ENCODE data around the gene COG5. TPM values are rescaled to one million over a fixed set of nuclear protein-coding genes. Genes with fewer than 3 reads are reported as not detected.
A peak's percentile ranks its signal among the peaks of the same experiment; 100 is the strongest.

Gene COG5
- total and polyA plus RNA-seq, 9 of the 15 experiments (the other 6 are each of a cell fraction or from before 2014, with no cell fraction given), result 15.3 to 75.1 (median 56.4) TPM

GRCh38 chr7:107168233-107169119 is 395.2 kb downstream of the COG5 start, which contains the start of gene HBP1 (continued):
- TF ChIP-seq, protein P1, sequence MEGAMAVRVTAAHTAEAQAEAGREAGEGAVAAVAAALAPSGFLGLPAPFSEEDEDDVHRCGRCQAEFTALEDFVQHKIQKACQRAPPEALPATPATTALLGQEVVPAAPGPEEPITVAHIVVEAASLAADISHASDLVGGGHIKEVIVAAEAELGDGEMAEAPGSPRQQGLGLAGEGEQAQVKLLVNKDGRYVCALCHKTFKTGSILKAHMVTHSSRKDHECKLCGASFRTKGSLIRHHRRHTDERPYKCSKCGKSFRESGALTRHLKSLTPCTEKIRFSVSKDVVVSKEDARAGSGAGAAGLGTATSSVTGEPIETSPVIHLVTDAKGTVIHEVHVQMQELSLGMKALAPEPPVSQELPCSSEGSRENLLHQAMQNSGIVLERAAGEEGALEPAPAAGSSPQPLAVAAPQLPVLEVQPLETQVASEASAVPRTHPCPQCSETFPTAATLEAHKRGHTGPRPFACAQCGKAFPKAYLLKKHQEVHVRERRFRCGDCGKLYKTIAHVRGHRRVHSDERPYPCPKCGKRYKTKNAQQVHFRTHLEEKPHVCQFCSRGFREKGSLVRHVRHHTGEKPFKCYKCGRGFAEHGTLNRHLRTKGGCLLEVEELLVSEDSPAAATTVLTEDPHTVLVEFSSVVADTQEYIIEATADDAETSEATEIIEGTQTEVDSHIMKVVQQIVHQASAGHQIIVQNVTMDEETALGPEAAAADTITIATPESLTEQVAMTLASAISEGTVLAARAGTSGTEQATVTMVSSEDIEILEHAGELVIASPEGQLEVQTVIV (CRISPR knock-in tag; IDR thresholded peaks at IDR 0.05; ENCODE audit: borderline replicate concordance), result no peak
- TF ChIP-seq MTA2 (IDR thresholded peaks at IDR 0.05; ENCODE audit: low read depth) (0 out of 2 replicates have a peak, but pooled peaks have one; percentile 17), EWSR1 (IDR thresholded peaks at IDR 0.05; ENCODE audit: borderline replicate concordance, low read depth, partially characterized antibody) (no peak), ZNF277 (CRISPR knock-in tag; IDR thresholded peaks at IDR 0.05; ENCODE audit: borderline replicate concordance) (no peak), POU5F1 (IDR thresholded peaks at IDR 0.05; ENCODE audit: borderline replicate concordance, low read depth, low read length, partially characterized antibody) (peak; percentile 81), ZNF766 (CRISPR knock-in tag; conservative IDR thresholded peaks at IDR 0.05) (peak; percentile 94), SP1 (CRISPR knock-in tag; IDR thresholded peaks at IDR 0.05) (peak; percentile 84), RHOXF2B (CRISPR knock-in tag; conservative IDR thresholded peaks at IDR 0.05) (peak; percentile 83; the same call in 1 of the 2 replicates), ATF1 (CRISPR knock-in tag; IDR thresholded peaks at IDR 0.05) (no peak), ATF1 (tag; IDR thresholded peaks at IDR 0.05) (peak; percentile 98), HNRNPK (IDR thresholded peaks at IDR 0.05; ENCODE audit: low read depth, low read length, poor library complexity, severe bottlenecking) (no peak), ZNF764 (CRISPR knock-in tag; IDR thresholded peaks at IDR 0.05; ENCODE audit: low read depth) (no peak), HDAC8 (tag; IDR thresholded peaks at IDR 0.05) (no peak), SAFB2 (IDR thresholded peaks at IDR 0.05; ENCODE audit: borderline replicate concordance, low read depth, low read length, severe bottlenecking) (no peak), FUS (optimal IDR thresholded peaks at IDR 0.05; ENCODE audit: low read depth, low read length) (no peak), SMC3 (conservative IDR thresholded peaks at IDR 0.05; ENCODE audit: insufficient read depth, low read depth, low read length) (0 out of 2 replicates have a peak, but pooled peaks have one; percentile 2), EP300 (IDR thresholded peaks at IDR 0.05; ENCODE audit: low read length) (no peak; the same call in 1 of the 2 replicates), PYGO2 (tag; IDR thresholded peaks at IDR 0.05) (no peak), RB1 (IDR thresholded peaks at IDR 0.05; ENCODE audit: low read depth) (peak; percentile 61)
- TF ChIP-seq, protein P2, sequence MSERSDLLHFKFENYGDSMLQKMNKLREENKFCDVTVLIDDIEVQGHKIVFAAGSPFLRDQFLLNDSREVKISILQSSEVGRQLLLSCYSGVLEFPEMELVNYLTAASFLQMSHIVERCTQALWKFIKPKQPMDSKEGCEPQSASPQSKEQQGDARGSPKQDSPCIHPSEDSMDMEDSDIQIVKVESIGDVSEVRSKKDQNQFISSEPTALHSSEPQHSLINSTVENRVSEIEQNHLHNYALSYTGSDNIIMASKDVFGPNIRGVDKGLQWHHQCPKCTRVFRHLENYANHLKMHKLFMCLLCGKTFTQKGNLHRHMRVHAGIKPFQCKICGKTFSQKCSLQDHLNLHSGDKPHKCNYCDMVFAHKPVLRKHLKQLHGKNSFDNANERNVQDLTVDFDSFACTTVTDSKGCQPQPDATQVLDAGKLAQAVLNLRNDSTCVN (CRISPR knock-in tag; IDR thresholded peaks at IDR 0.05), result 0 out of 2 replicates have a peak, but pooled peaks have one; percentile 40
- TF ChIP-seq, protein P3, sequence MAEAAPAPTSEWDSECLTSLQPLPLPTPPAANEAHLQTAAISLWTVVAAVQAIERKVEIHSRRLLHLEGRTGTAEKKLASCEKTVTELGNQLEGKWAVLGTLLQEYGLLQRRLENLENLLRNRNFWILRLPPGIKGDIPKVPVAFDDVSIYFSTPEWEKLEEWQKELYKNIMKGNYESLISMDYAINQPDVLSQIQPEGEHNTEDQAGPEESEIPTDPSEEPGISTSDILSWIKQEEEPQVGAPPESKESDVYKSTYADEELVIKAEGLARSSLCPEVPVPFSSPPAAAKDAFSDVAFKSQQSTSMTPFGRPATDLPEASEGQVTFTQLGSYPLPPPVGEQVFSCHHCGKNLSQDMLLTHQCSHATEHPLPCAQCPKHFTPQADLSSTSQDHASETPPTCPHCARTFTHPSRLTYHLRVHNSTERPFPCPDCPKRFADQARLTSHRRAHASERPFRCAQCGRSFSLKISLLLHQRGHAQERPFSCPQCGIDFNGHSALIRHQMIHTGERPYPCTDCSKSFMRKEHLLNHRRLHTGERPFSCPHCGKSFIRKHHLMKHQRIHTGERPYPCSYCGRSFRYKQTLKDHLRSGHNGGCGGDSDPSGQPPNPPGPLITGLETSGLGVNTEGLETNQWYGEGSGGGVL (CRISPR knock-in tag; IDR thresholded peaks at IDR 0.05), result no peak
